Rectal smooth muscle tissue (tissue), 1 donor: ENCODE results near the gene MYLK3.
"Not testable (repeated sequence)": the region's sequence is repeated elsewhere in the genome, so short reads cannot be mapped to it uniquely, and the experiment has no call there.

Source experiments
- H3K27ac ChIP-seq: one replicate; pipeline ENCODE4 v1.7.0; 2013; ENCODE audit warnings: low read depth, low read length, inconsistent platforms
- H3K27me3 ChIP-seq: one replicate; pipeline ENCODE4 v1.7.0; 2013; ENCODE audit warnings: low read length; ENCODE audit not compliant: control insufficient read depth, insufficient read depth
- H3K36me3 ChIP-seq: one replicate; pipeline ENCODE4 v1.7.0; 2013; ENCODE audit warnings: low read length; ENCODE audit not compliant: control insufficient read depth, insufficient read depth
- H3K4me1 ChIP-seq: one replicate; pipeline ENCODE4 v1.7.0; 2013; ENCODE audit warnings: low read length; ENCODE audit not compliant: control insufficient read depth, insufficient read depth
- H3K4me3 ChIP-seq: one replicate; pipeline ENCODE4 v1.7.0; 2013; ENCODE audit warnings: low read length
- H3K9ac ChIP-seq: one replicate; pipeline ENCODE4 v1.7.0; 2013; ENCODE audit warnings: low read length

Gene MYLK3

GRCh38 chr16:46691726-46692125 lies 56.4 kb downstream of the MYLK3 start:
- Histone ChIP-seq H3K27ac (no peak overlapping the region), H3K36me3 (no peaks in the 10 kb centered on the region), H3K9ac (no peak overlapping the region), H3K4me1 (peaks cover 8% of the 10 kb centered on the region), H3K27me3 (no peaks in the 10 kb centered on the region), H3K4me3 (no peak overlapping the region)

DNA sequence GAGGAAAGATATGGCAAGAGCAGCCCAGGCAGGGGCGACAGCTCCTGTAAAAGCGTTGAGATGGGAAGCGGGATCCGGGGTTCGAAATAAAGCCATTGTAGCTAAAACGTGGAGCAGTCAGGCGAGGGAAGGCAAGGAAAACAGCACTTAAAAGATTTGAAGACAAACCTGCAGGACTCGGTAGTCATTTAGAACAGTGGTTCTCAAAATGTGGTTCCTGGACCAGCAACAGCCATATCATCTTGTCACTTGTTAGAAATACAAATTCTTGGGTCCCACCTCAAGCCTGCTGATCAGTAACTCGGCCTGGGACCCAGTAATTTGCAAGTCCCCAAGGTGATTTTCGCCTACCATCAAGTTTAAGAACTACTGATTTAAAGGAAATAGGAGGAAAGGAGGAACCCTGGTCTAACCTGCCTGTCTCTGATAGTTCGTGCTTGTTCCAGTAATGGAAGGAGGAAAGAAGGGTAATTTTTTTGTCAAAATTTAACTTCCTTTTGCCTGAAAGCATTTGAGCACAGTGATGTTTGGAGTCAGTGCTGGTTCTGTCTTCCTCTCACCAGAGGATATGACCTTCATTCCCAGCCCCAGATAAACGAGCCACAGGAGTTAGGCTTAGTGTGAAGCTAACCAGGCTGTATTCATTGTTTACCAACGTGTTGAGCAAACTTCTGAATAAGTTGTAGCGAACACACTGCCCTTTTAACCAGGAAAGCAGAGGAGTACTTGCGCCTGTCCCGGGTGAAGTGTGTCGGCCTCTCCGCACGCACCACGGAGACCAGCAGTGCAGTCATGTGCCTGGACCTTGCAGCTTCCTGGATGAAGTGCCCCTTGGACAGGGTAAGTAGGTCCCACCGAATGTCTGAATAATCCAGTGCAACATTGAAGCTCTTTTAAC lies 57.6 kb downstream of the MYLK3 start:
- Histone ChIP-seq H3K4me1 (peaks cover 8% of the 10 kb centered on the region), H3K36me3 (no peaks in the 10 kb centered on the region), H3K9ac (peak overlapping the region; percentile 0), H3K27me3 (no peaks in the 10 kb centered on the region), H3K4me3 (peak overlapping the region; percentile 97), H3K27ac (no peak overlapping the region)

GRCh38 chr16:46689365-46690280 lies 58.5 kb downstream of the MYLK3 start, which contains the start of gene ORC6:
Gene ORC6, plus strand, starts transcription at chr16:46689659. Its CDS starts 47 bp downstream, at chr16:46689706.
- H3K9ac ChIP-seq, result peak within 1 kb of the TSS; percentile 88
- H3K36me3 ChIP-seq, result no peaks in the 10 kb centered on the region
- peaks cover 8% of the 10 kb centered on the region for H3K4me1 ChIP-seq
- peak within 1 kb of the TSS; percentile 99 for H3K27ac ChIP-seq
- H3K4me3 ChIP-seq, result peak within 1 kb of the TSS; percentile 97
- H3K27me3 ChIP-seq, result no peaks in the 10 kb centered on the region

GRCh38 chr16:46688654-46689364 lies 59.3 kb downstream of the MYLK3 start, which contains the start of gene VPS35:
Gene VPS35, minus strand, starts transcription at chr16:46689178. Its CDS starts 45 bp downstream, at chr16:46689133.
- Histone ChIP-seq H3K36me3 (no peaks in the 10 kb centered on the region), H3K27me3 (no peaks in the 10 kb centered on the region), H3K4me1 (peaks cover 8% of the 10 kb centered on the region), H3K9ac (peak within 1 kb of the TSS; percentile 88), H3K4me3 (peak within 1 kb of the TSS; percentile 97), H3K27ac (peak within 1 kb of the TSS; percentile 99)

- Histone ChIP-seq H3K27me3 (no peaks in the 10 kb centered on the region), H3K36me3 (no peaks in the 10 kb centered on the region), H3K4me1 (peaks cover 8% of the 10 kb centered on the region), H3K9ac (peak overlapping the region; percentile 50), H3K27ac (peak overlapping the region; percentile 99), H3K4me3 (peak overlapping the region; percentile 81)
These were observed 60.0 kb downstream of the MYLK3 start for GRCh38 chr16:46688101-46688653.

DNA sequence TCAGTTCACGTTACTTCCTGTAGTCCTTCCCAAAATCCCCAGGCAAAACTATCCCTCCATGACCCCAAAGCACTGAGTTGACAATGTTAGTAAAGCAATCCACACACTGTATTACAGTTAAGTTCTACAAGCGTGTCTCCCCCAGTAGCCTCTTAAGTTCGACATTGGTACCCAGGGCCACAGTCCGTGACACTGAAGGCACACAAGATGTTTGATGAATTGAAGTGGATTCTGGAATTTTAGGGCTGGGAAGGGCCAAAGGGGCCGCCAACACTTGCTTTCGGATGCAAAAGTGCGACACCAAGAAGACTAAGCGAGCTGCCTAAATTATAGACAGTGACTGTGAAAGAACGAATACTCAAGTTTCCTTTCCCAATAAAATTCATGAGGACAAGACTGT lies 60.7 kb downstream of the MYLK3 start:
- H3K4me3 ChIP-seq, result peak overlapping the region; percentile 81
- no peak overlapping the region for H3K9ac ChIP-seq
- no peaks in the 10 kb centered on the region for H3K27me3 ChIP-seq
- no peaks in the 10 kb centered on the region for H3K36me3 ChIP-seq
- H3K27ac ChIP-seq, result no peak overlapping the region
- H3K4me1 ChIP-seq, result peaks cover 8% of the 10 kb centered on the region

- peaks cover 8% of the 10 kb centered on the region for H3K4me1 ChIP-seq
These were observed 61.2 kb downstream of the MYLK3 start for GRCh38 chr16:46686815-46687473.

DNA sequence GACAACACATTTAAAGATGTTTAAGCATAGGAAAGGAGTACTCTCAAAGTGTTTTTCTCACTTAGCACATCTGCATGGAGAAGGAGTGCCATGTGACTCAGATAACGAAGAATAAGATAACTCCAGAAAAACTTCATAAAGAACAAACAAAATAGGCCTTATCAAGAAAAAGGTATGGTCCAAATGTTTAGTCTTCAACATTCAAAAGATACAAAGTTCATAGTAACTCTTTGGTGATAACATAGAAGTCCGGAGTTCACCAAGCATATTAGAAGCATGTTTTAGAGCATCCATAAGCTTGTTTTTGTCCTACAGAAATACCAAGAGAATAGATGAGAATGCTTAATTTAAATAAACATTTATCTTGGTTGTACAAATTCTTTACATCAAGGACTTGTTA lies 66.3 kb downstream of the MYLK3 start:
- H3K36me3 ChIP-seq, H3K27ac ChIP-seq, H3K27me3 ChIP-seq, H3K4me1 ChIP-seq, H3K9ac ChIP-seq, H3K4me3 ChIP-seq: not testable (repeated sequence)

More at GRCh38 chr16:46686815-46687473, 61.2 kb downstream of the MYLK3 start:
- Histone ChIP-seq H3K36me3 (no peaks in the 10 kb centered on the region), H3K27me3 (no peaks in the 10 kb centered on the region), H3K9ac (no peak overlapping the region), H3K4me3 (peak overlapping the region; percentile 81), H3K27ac (no peak overlapping the region)

DNA sequence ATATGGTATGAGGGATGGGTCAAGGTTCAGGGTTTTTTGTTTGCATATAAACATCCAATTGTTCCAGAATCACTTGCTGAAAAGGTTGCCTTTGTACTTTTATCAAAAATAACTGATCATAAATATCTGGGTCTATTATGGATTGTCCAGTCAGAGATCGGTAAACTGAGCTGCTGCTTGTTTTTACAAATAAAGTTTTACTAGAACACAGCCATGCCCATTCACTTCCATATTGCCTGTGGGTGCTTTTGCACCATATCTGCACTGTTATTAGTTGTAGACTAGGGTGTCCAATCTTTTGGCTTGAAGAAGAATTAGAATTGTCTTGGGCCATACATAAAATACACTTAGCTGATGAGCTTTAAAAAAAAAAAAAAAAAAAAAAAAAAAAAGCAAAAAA lies 70.2 kb downstream of the MYLK3 start:
- H3K36me3 ChIP-seq, H3K4me3 ChIP-seq, H3K4me1 ChIP-seq, H3K27ac ChIP-seq, H3K27me3 ChIP-seq, H3K9ac ChIP-seq: not testable (repeated sequence)

DNA sequence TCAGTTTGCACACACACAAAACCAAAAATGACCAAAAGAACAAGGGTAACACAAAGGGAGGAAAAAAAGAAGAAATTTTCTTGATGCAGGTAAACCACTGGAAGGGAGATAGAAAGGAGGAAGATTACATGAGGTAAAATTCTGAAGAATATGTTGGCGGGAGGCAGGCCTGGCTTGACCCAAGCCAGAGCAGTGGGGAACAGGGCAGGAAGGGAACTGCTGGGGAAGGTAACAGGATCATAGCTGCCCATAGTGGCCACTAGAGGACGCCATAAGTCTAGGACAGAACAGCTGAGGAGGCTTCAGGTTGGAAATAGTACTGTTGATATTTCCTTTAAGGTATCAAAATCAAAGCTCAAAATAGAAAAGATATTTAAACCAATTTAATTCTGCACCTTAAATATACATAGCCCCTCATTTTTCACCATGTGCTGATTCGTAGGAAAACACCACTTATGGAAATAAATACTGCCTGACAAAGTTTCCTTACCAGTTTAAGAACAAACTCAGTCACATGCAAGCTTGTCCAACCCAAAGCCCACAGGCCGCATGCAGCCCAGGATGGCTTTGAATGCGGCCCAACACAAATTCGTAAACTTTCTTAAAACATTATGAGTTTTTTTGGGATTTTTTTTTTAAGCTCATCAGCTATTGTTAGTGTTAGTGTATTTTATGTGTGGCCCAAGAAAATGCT lies 74.7 kb downstream of the MYLK3 start:
- Histone ChIP-seq H3K27ac (no peak overlapping the region), H3K36me3 (peaks cover 9% of the 10 kb centered on the region), H3K4me1 (no peaks in the 10 kb centered on the region), H3K9ac (no peak overlapping the region), H3K4me3 (no peak overlapping the region), H3K27me3 (no peaks in the 10 kb centered on the region)

GRCh38 chr16:46662123-46662522 lies 86.0 kb downstream of the MYLK3 start:
- H3K4me1 ChIP-seq, result no peaks in the 10 kb centered on the region
- peaks cover 13% of the 10 kb centered on the region for H3K36me3 ChIP-seq
- H3K9ac ChIP-seq, result no peak overlapping the region
- H3K4me3 ChIP-seq, result no peak overlapping the region
- H3K27me3 ChIP-seq, result no peaks in the 10 kb centered on the region
- H3K27ac ChIP-seq, result no peak overlapping the region
